Mesenchymal stem cell (in vitro differentiated cells and primary cell): ENCODE measurements around the gene UBAP2.
"Not testable (repeated sequence)": the region's sequence is repeated elsewhere in the genome, so short reads cannot be mapped to it uniquely, and the experiment has no call there.

Experiments
- DNase-seq: peaks from one replicate; pipeline ENCODE4 v3.0.0-alpha.2; 2013
- H2AFZ ChIP-seq: one replicate; pipeline ENCODE4 v1.6.1; 2013; ENCODE audit warnings: low read depth, mild to moderate bottlenecking, control low read depth, inconsistent platforms, low read length, moderate library complexity
- H2AK5ac ChIP-seq: 2 replicates; pipeline ENCODE4 v1.6.1; 2013; ENCODE audit warnings: low read length, moderate library complexity, mild to moderate bottlenecking, inconsistent platforms; ENCODE audit not compliant: severe bottlenecking
- H2BK120ac ChIP-seq: one replicate; pipeline ENCODE4 v1.6.1; 2013; ENCODE audit warnings: low read depth, mild to moderate bottlenecking, inconsistent platforms, low read length, moderate library complexity
- H2BK12ac ChIP-seq, 2 experiments: one replicate each; pipeline ENCODE4 v1.6.1; 2013; ENCODE audit warnings: inconsistent platforms in 2 of 2, low read length in 2 of 2, mild to moderate bottlenecking in 2 of 2, moderate library complexity in 2 of 2, control low read depth in 1 of 2
- H2BK15ac ChIP-seq: one replicate; pipeline ENCODE4 v1.6.1; 2013; ENCODE audit warnings: mild to moderate bottlenecking, low read depth, inconsistent platforms; ENCODE audit not compliant: poor library complexity, severe bottlenecking
- H2BK5ac ChIP-seq: 2 replicates; pipeline ENCODE4 v1.6.1; 2013; ENCODE audit warnings: low read depth, mild to moderate bottlenecking, low read length, control low read depth, inconsistent platforms; ENCODE audit not compliant: poor library complexity, severe bottlenecking
- H3K14ac ChIP-seq, 2 experiments: one replicate each; pipeline ENCODE4 v1.6.1; 2013; ENCODE audit warnings: inconsistent platforms in 2 of 2, low read length in 2 of 2, control low read depth in 1 of 2, mild to moderate bottlenecking in 1 of 2, moderate library complexity in 1 of 2
- H3K18ac ChIP-seq, 2 experiments: one replicate each; pipeline ENCODE4 v1.6.1; 2013; ENCODE audit warnings: inconsistent platforms in 2 of 2, low read length in 2 of 2, control low read depth in 1 of 2, low read depth in 1 of 2, mild to moderate bottlenecking in 1 of 2
- H3K23ac ChIP-seq, 2 experiments: one replicate each; pipeline ENCODE4 v1.6.1; 2013; ENCODE audit warnings: inconsistent platforms in 2 of 2, low read length in 2 of 2, mild to moderate bottlenecking in 2 of 2, moderate library complexity in 2 of 2, control low read depth in 1 of 2
- H3K27ac ChIP-seq: 2 replicates; pipeline ENCODE4 v1.5.1; 2013; ENCODE audit warnings: mild to moderate bottlenecking, moderate library complexity, low read length, control low read depth, inconsistent platforms; ENCODE audit not compliant: poor library complexity, severe bottlenecking
- H3K27me3 ChIP-seq, 2 experiments: 2 replicates each; pipeline versions ENCODE4 v1.6.1 to v1.7.0; 2013; ENCODE audit warnings: low read length in 2 of 2, mild to moderate bottlenecking in 2 of 2, moderate library complexity in 2 of 2, control low read depth in 1 of 2, inconsistent platforms in 1 of 2; ENCODE audit not compliant: control insufficient read depth in 1 of 2, insufficient read depth in 1 of 2
- H3K36me3 ChIP-seq, 2 experiments: 2 replicates each; pipeline versions ENCODE4 v1.6.1 to v1.7.0; 2013; ENCODE audit warnings: low read length in 2 of 2, control low read depth in 1 of 2, inconsistent platforms in 1 of 2, low read depth in 1 of 2, mild to moderate bottlenecking in 1 of 2; ENCODE audit not compliant: insufficient read depth in 2 of 2, control insufficient read depth in 1 of 2
- H3K4ac ChIP-seq, 2 experiments: one replicate each; pipeline ENCODE4 v1.6.1; 2013; ENCODE audit warnings: inconsistent platforms in 2 of 2, low read length in 2 of 2, mild to moderate bottlenecking in 2 of 2, moderate library complexity in 2 of 2, control low read depth in 1 of 2, low read depth in 1 of 2
- H3K4me1 ChIP-seq: 2 replicates; pipeline ENCODE4 v1.6.1; 2013; ENCODE audit warnings: low read depth, low read length, control low read depth; ENCODE audit not compliant: control insufficient read depth, insufficient read depth
- H3K4me2 ChIP-seq: 2 replicates; pipeline ENCODE4 v1.6.1; 2013; ENCODE audit warnings: low read length, mild to moderate bottlenecking, inconsistent platforms; ENCODE audit not compliant: poor library complexity, severe bottlenecking
- H3K4me3 ChIP-seq, 2 experiments: 2 replicates each; pipeline versions ENCODE4 v1.5.1 to v1.7.0; 2013; ENCODE audit warnings: low read length in 2 of 2, mild to moderate bottlenecking in 2 of 2, control low read depth in 1 of 2, low read depth in 1 of 2; ENCODE audit not compliant: insufficient read depth in 1 of 2
- H3K79me1 ChIP-seq: replicated peaks from 2 replicates; pipeline ENCODE4 v1.6.1; 2013; ENCODE audit warnings: mild to moderate bottlenecking, control low read depth, low read length, inconsistent platforms; ENCODE audit not compliant: poor library complexity, severe bottlenecking
- H3K9ac ChIP-seq: 2 replicates; pipeline ENCODE4 v1.7.0; 2013; ENCODE audit warnings: mild to moderate bottlenecking, low read length, moderate library complexity
- H3K9me3 ChIP-seq: 2 replicates; pipeline ENCODE4 v1.7.0; 2013; ENCODE audit warnings: mild to moderate bottlenecking, low read length; ENCODE audit not compliant: control insufficient read depth
- H4K8ac ChIP-seq: one replicate; pipeline ENCODE4 v1.6.1; 2013; ENCODE audit warnings: inconsistent platforms, mild to moderate bottlenecking, low read length, moderate library complexity
- H4K91ac ChIP-seq: one replicate; pipeline ENCODE4 v1.6.1; 2013; ENCODE audit warnings: mild to moderate bottlenecking, low read length, inconsistent platforms
- WGBS: methylation state at CpG from one replicate; pipeline ENCODE4 v1.1.7; 2013; ENCODE audit warnings: mixed read lengths; 5-methylcytosine and 5-hydroxymethylcytosine counted together

UBAP2 gene

DNA sequence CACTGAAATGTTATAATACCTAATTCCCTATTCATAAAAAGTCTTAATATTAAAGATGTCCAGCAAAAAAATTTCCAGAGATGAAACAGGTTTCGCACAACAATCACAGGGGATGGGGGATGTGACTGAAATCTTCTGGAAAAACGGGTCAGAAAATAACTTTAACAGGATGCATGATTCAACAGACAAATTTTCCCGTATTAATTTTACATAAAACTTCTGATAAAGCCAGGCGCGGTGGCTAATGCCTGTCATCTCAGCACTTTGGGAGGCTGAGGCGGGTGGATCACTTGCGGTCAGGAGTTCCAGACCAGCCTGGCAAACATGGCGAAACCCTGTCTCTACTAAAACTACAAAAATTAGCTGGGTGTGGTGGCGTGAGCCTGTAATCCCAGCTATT, 24.2 kb downstream of the UBAP2 start:
- not testable (repeated sequence) for H3K4me2 ChIP-seq, H3K4me3 ChIP-seq, H3K27me3 ChIP-seq, H3K18ac ChIP-seq, H3K4me1 ChIP-seq, H3K9ac ChIP-seq, H2BK15ac ChIP-seq, H3K27ac ChIP-seq, H3K4ac ChIP-seq, DNase-seq, H2BK12ac ChIP-seq, H3K14ac ChIP-seq, H2AK5ac ChIP-seq, H4K8ac ChIP-seq, H3K9me3 ChIP-seq, H2AFZ ChIP-seq, H2BK5ac ChIP-seq, H4K91ac ChIP-seq, H3K23ac ChIP-seq, H3K79me1 ChIP-seq, H2BK120ac ChIP-seq
- 94% methylated on average over 9 of the region's 9 CpGs for WGBS
- peaks cover 8 to 13% of the 10 kb centered on the region in 2 experiments for H3K36me3 ChIP-seq

DNA sequence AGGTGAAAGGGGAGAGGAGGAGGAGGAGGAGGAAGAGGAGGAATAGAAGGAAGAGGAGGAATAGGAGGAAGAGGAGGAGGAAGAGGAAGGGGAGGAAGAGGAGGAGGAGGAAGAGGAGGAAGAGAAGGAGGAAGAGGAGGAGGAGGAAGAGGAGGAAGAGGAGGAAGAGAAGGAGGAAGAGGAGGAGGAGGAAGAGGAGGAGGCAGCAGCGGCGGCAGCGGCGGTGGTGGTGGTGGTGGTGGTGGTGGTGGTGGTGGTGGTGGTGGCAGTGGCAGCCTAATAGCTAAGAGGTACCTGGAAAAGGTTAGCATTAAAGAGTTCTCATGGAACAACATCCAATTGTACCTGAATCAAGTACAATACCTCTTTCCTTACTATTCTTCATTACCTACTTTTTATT, 32.5 kb downstream of the UBAP2 start:
- WGBS, result no CpG with 5 or more reads among the region's 4 CpGs
- H4K8ac ChIP-seq, result no peak overlapping the region
- no peaks in the 10 kb centered on the region for H3K27me3 ChIP-seq

DNA sequence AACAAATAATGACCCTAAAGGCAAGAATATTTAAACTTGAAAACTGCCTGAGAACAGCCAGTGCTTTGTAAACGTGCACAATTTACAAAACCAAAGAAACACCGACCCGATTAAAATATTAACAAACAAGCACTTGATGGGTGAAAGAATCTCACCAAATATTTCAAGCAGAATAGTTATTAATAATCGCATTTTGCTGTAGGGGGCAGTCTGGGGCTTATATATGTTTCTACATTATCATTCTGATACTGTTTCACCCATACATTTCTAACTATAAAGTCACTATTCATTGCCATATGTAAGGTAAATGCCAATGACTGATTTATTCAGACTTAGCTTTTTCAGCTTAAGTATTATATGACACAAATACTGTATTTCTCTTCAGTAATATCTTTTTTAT, 37.7 kb downstream of the UBAP2 start:
- Histone ChIP-seq H3K27me3 (no peaks in the 10 kb centered on the region), H3K23ac (no peak overlapping the region), H2BK12ac (no peak overlapping the region), H3K4me1 (no peaks in the 10 kb centered on the region), H3K4ac (no peak overlapping the region), H3K9me3 (no peaks in the 10 kb centered on the region), H3K36me3 (peaks cover 49 to 60% of the 10 kb centered on the region in 2 experiments), H3K18ac (no peak overlapping the region), H3K27ac (no peak overlapping the region), H3K4me3 (no peak overlapping the region), H2BK5ac (no peak overlapping the region), H3K9ac (no peak overlapping the region), H2AFZ (no peak overlapping the region), H4K91ac (no peak overlapping the region), H3K79me1 (peaks cover 19% of the 10 kb centered on the region), H2BK15ac (no peak overlapping the region), H3K4me2 (no peak overlapping the region), H2BK120ac (no peak overlapping the region), H2AK5ac (no peak overlapping the region), H3K14ac (no peak overlapping the region), H4K8ac (no peak overlapping the region)
- WGBS, result 100% methylated on average over 2 of the region's 4 CpGs
- no peak for DNase-seq

More for the DNA sequence above, 32.5 kb downstream of the UBAP2 start:
- no peak overlapping the region for H3K23ac ChIP-seq
- H3K14ac ChIP-seq, result no peak overlapping the region
- no peak overlapping the region for H3K18ac ChIP-seq
- H3K79me1 ChIP-seq, result peaks cover 11% of the 10 kb centered on the region
- no peak for DNase-seq
- H3K4me3 ChIP-seq, result no peak overlapping the region
- H3K4me1 ChIP-seq, result no peaks in the 10 kb centered on the region
- no peak overlapping the region for H2AK5ac ChIP-seq
- peaks cover 37 to 43% of the 10 kb centered on the region in 2 experiments for H3K36me3 ChIP-seq
- H3K27ac ChIP-seq, result no peak overlapping the region
- H3K4ac ChIP-seq, result no peak overlapping the region
- no peaks in the 10 kb centered on the region for H3K9me3 ChIP-seq
- H2BK12ac ChIP-seq, result no peak overlapping the region
- H2BK120ac ChIP-seq, result no peak overlapping the region
- no peak overlapping the region for H2BK15ac ChIP-seq
- H2BK5ac ChIP-seq, result no peak overlapping the region
- no peak overlapping the region for H4K91ac ChIP-seq
- no peak overlapping the region for H3K9ac ChIP-seq
- H2AFZ ChIP-seq, result no peak overlapping the region
- H3K4me2 ChIP-seq, result no peak overlapping the region

DNA sequence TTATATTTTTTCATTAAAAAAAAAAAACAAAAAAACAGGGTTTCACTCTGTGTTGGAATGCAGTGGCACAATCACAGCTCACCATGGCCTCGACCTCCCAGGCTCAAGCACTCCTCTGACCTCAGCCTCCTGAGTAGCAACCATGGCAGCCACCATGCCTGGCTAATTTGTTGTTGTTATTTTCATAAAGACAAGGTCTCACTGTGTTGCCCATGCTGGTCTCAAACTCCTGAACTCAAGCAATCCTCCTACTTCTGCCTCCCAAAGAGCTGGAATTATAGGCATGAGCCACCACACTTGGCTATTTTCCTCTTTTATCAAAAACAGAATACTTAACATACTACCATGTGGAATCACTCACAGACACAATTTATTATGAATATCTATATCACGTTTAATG, 46.7 kb downstream of the UBAP2 start:
- Histone ChIP-seq H3K9ac (no peak overlapping the region), H3K4ac (no peak overlapping the region), H2BK5ac (no peak overlapping the region), H3K79me1 (peaks cover 14% of the 10 kb centered on the region), H2AK5ac (no peak overlapping the region), H4K91ac (no peak overlapping the region), H3K27me3 (no peaks in the 10 kb centered on the region), H3K9me3 (no peaks in the 10 kb centered on the region), H4K8ac (no peak overlapping the region), H3K4me1 (no peaks in the 10 kb centered on the region), H2AFZ (no peak overlapping the region), H3K36me3 (peaks cover 32 to 58% of the 10 kb centered on the region in 2 experiments), H3K14ac (no peak overlapping the region), H3K4me2 (no peak overlapping the region), H3K18ac (no peak overlapping the region), H3K23ac (no peak overlapping the region), H2BK120ac (no peak overlapping the region), H3K4me3 (no peak overlapping the region), H2BK12ac (no peak overlapping the region), H3K27ac (no peak overlapping the region), H2BK15ac (no peak overlapping the region)
- DNase-seq, result no peak
- 94% methylated on average over 2 of the region's 2 CpGs for WGBS
